ENCODE results near the gene CPEB4. TPM values are rescaled to one million over a fixed set of nuclear protein-coding genes. Genes with fewer than 3 reads are reported as not detected.

The CPEB4 gene
- total and polyA plus RNA-seq, 2 of the 4 experiments (the other 2 are of a cell fraction) = 7.8 to 22.6 TPM

DNA sequence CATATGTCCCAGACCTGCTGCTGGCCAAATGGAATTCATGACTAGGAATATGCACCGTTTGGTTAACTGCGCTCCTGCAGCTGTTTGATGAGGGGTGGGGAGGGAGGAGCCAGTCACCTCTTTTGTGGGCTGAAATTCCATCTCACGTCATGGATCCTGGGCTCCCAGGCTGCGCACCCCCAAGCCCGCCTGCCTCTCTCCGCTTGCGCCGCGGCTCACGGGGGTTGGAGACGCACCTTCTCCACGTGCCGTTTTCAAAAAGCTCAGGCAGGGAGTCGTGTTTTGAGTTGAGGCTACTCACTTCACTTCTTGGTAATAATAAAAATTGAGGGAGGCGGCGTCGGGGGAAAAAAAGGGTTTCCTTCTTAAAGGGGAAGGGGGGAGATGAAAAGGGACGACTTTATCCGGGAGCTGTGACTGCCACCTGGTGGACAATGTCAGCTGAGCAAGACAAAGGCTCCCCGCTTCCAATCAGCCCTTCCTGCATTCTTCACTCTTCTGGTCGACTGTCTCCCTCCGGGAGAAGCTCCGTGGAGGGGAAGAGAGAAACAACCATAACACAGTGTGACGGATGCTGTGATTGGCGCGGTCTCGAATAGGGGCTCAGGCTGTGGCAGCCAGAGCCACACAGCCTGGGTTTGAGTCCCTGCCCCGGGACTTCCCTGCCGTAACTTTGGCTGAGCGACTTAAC, 84.9 kb downstream of the CPEB4 start (continued):
- TF ChIP-seq NFE2L2 (IDR thresholded peaks at IDR 0.05; ENCODE audit: low read depth, low read length) = no peak
- TF ChIP-seq SMC3 (IDR thresholded peaks at IDR 0.05; ENCODE audit: low read depth, low read length) = peak; percentile 98

GRCh38 chr5:173973616-173973969, 85.4 kb downstream of the CPEB4 start:
- ChIA-PET POLR2A (ENCODE audit: unreplicated experiment) (no interaction called here), CTCF (interaction anchor here (0.6 to 1.5 kb wide), 12 partner anchors 11 to 358 kb away, joined by 3 to 12 read pairs (median 4); partner anchors contain the start of gene BOD1)
- Histone ChIP-seq H4K8ac (ENCODE audit: low read depth in 2 of 2, low read length in 2 of 2) (0 out of 4 replicates have a peak overlapping the region, but pooled peaks of 1 of the 2 experiments have one; percentile 34), H3K27ac (ENCODE audit: insufficient read depth, low read length) (no peak overlapping the region), H2AFZ (replicated peaks; ENCODE audit: low read length, poor library complexity) (peak overlapping the region; percentile 92), H2BK5ac (ENCODE audit: low read depth, low read length, poor library complexity, severe bottlenecking) (no peak overlapping the region), H3K9me1 (ENCODE audit: insufficient read depth, low read length) (no peaks in the 10 kb centered on the region; the same call in 1 of the 2 replicates), H4K91ac (ENCODE audit: insufficient read depth, low read depth, low read length) (no peak overlapping the region), H3K79me1 (ENCODE audit: low read depth in 1 of 2, low read length in 2 of 2) (no peaks in the 10 kb centered on the region), H3K18ac (ENCODE audit: low read depth, low read length) (no peak overlapping the region), H3K9ac (ENCODE audit: low read depth, low read length) (peak overlapping the region; percentile 49), H2BK15ac (ENCODE audit: low read depth, low read length) (no peak overlapping the region), H3K27me3 (ENCODE audit: control insufficient read depth, insufficient read depth, low read length) (no peaks in the 10 kb centered on the region; the same call in 1 of the 2 replicates), H3K56ac (ENCODE audit: extremely low read depth, insufficient read depth, low read length) (no peak overlapping the region), H3K23ac (ENCODE audit: low read depth, low read length) (peak overlapping the region; percentile 70; the same call in 1 of the 2 replicates), H2BK20ac (ENCODE audit: low read depth, low read length) (no peak overlapping the region), H3K4me1 (ENCODE audit: control insufficient read depth, insufficient read depth, low read length) (peaks cover 13% of the 10 kb centered on the region), H4K5ac (ENCODE audit: low read depth, low read length) (no peak overlapping the region), H2AK5ac (ENCODE audit: low read depth, low read length) (no peak overlapping the region), H3K36me3 (ENCODE audit: control insufficient read depth, insufficient read depth, low read length) (no peaks in the 10 kb centered on the region), H3K14ac (replicated peaks; ENCODE audit: low read depth, low read length) (peak overlapping the region; percentile 21; the same call in 1 of the 2 replicates), H3K4ac (ENCODE audit: low read depth, low read length) (no peak overlapping the region), H4K20me1 (ENCODE audit: insufficient read depth, low read length) (no peaks in the 10 kb centered on the region), H3K4me3 (ENCODE audit: insufficient read depth, low read depth, low read length) (peak overlapping the region; percentile 36), H3K9me3 (ENCODE audit: control insufficient read depth, insufficient read depth, low read length) (no peaks in the 10 kb centered on the region), H3K4me2 (ENCODE audit: low read depth, low read length) (peak overlapping the region; percentile 82), H2BK120ac (ENCODE audit: low read depth, low read length) (peak overlapping the region; percentile 53), H2AK9ac (replicated peaks; ENCODE audit: low read depth, low read length, poor library complexity) (peak overlapping the region; percentile 77)
- TF ChIP-seq CEBPB (IDR thresholded peaks at IDR 0.05; ENCODE audit: low read depth, low read length) = no peak
- TF ChIP-seq FOS (IDR thresholded peaks at IDR 0.05; ENCODE audit: low read depth, low read length) = no peak
- in situ Hi-C loops (cut with MboI; ENCODE audit: low sequenced_read_pairs) (loop anchor here (5.0 to 10.0 kb wide), 3 partner anchors 341 to 679 kb away; partner anchors contain the start of gene BOD1), dilution Hi-C loops (cut with HindIII; ENCODE audit: low sequenced_read_pairs, unreplicated experiment) (no loop called here), intact Hi-C loops (cut with micrococcal nuclease) (loop anchor here (1.0 to 10.0 kb wide), 7 partner anchors 85 to 807 kb away; partner anchors contain the start of gene CPEB4)
- ATAC-seq (ENCODE audit: low read depth) (0 out of 2 replicates have a peak, but pooled peaks have one; percentile 1), DNase-seq (no peak)
- no TSS peak for BruUV-seq (replicated peaks)
- 16% methylated on average over 5 of the region's 13 CpGs; no CpG with 5 or more reads in 1 of the 2 experiments for WGBS, 2 experiments (ENCODE audit: extremely low coverage in 2 of 2, insufficient read length in 1 of 2)

Measured in IMR-90 (cell line).